Loucy (cell line): Measurements from ENCODE around the gene ARHGEF26.

Experiments used
- H2AFZ ChIP-seq: fragments of 200-600 bp; sonication (generic); 2 replicates; pipeline ENCODE4 v1.6.0; 2016; ENCODE audit warnings: antibody characterized with exemption, mild to moderate bottlenecking, low read length, moderate library complexity
- H3F3A ChIP-seq: fragments of 200-600 bp; 2 replicates; pipeline ENCODE4 v1.6.0; 2016; ENCODE audit warnings: antibody characterized with exemption, low read depth, mild to moderate bottlenecking
- H3K27me3 ChIP-seq: fragments of 200-600 bp; sonication (generic); 2 replicates; pipeline ENCODE4 v1.6.1; 2014; ENCODE audit warnings: low read length, mild to moderate bottlenecking; ENCODE audit not compliant: insufficient read depth, poor library complexity, severe bottlenecking
- H3K36me3 ChIP-seq: fragments of 200-600 bp; sonication (generic); 2 replicates; pipeline ENCODE4 v1.6.1; 2016; ENCODE audit warnings: low read length; ENCODE audit not compliant: insufficient read depth
- H3K4me1 ChIP-seq: fragments of 200-600 bp; sonication (generic); 2 replicates; pipeline ENCODE4 v1.5.1; 2014; ENCODE audit warnings: low read length, mild to moderate bottlenecking; ENCODE audit not compliant: insufficient read depth, poor library complexity, severe bottlenecking
- H3K4me2 ChIP-seq: fragments of 200-600 bp; sonication (generic); 2 replicates; pipeline ENCODE4 v1.6.0; 2014; ENCODE audit warnings: antibody characterized with exemption, low read length, low read depth, mild to moderate bottlenecking; ENCODE audit not compliant: poor library complexity, severe bottlenecking
- H3K4me3 ChIP-seq: fragments of 200-600 bp; sonication (generic); 2 replicates; pipeline ENCODE4 v1.5.1; 2014; ENCODE audit warnings: low read length, mild to moderate bottlenecking, mixed read lengths; ENCODE audit not compliant: poor library complexity, severe bottlenecking
- H3K79me2 ChIP-seq: fragments of 200-600 bp; sonication (generic); 2 replicates; pipeline ENCODE4 v1.6.1; 2014; ENCODE audit warnings: low read length; ENCODE audit not compliant: insufficient read depth
- H3K9ac ChIP-seq: fragments of 200-600 bp; sonication (generic); 2 replicates; pipeline ENCODE4 v1.6.0; 2014; ENCODE audit warnings: mild to moderate bottlenecking, low read depth, low read length, moderate library complexity; ENCODE audit not compliant: poor library complexity, severe bottlenecking
- H3K9me2 ChIP-seq: fragments of 200-600 bp; sonication (generic); replicated peaks from 2 replicates; pipeline ENCODE4 v1.6.1; 2016; ENCODE audit warnings: low read depth, low read length, mixed read lengths
- H3K9me3 ChIP-seq: fragments of 200-600 bp; sonication (generic); 2 replicates; pipeline ENCODE4 v1.6.1; 2014; ENCODE audit warnings: mild to moderate bottlenecking, antibody characterized with exemption, low read length, low read depth; ENCODE audit not compliant: insufficient read depth
- H4K20me1 ChIP-seq: fragments of 200-600 bp; sonication (generic); 2 replicates; pipeline ENCODE4 v1.6.0; 2014; ENCODE audit warnings: antibody characterized with exemption, low read length, mild to moderate bottlenecking; ENCODE audit not compliant: insufficient read depth, poor library complexity, severe bottlenecking
- CTCF ChIP-seq: fragments of 200-600 bp; sonication (generic); conservative IDR thresholded peaks from 2 replicates; pipeline ENCODE4 v1.5.1; 2014; ENCODE audit warnings: mild to moderate bottlenecking, antibody characterized with exemption, low read length
- EZH2phosphoT487 ChIP-seq: fragments of 200-600 bp; IDR thresholded peaks from 2 replicates; pipeline ENCODE4 v1.6.1; 2018; ENCODE audit warnings: antibody characterized with exemption, mild to moderate bottlenecking, moderate library complexity, borderline replicate concordance

The ARHGEF26 gene

GRCh38 chr3:154130540-154130939 is 9.3 kb downstream of the ARHGEF26 start:
- Histone ChIP-seq H3K4me1 (peaks cover 7% of the 10 kb centered on the region), H3K27me3 (no peaks in the 10 kb centered on the region), H3K9me2 (no peaks in the 10 kb centered on the region), H3K9ac (no peak overlapping the region), H3K36me3 (no peaks in the 10 kb centered on the region), H4K20me1 (no peaks in the 10 kb centered on the region), H2AFZ (no peak overlapping the region), H3K79me2 (no peaks in the 10 kb centered on the region), H3K4me2 (no peak overlapping the region), H3F3A (no peaks in the 10 kb centered on the region), H3K4me3 (no peak overlapping the region), H3K9me3 (no peaks in the 10 kb centered on the region)
- TF ChIP-seq CTCF (no peak), EZH2phosphoT487 (no peak)

- no peaks in the 10 kb centered on the region for H3K9me3 ChIP-seq
- H3K9ac ChIP-seq, result no peak overlapping the region
- no peaks in the 10 kb centered on the region for H3F3A ChIP-seq
- H3K9me2 ChIP-seq, result no peaks in the 10 kb centered on the region
- TF ChIP-seq EZH2phosphoT487 (no peak), CTCF (no peak)
- H3K4me2 ChIP-seq, result no peak overlapping the region
- H4K20me1 ChIP-seq, result no peaks in the 10 kb centered on the region
- H2AFZ ChIP-seq, result no peak overlapping the region
- no peaks in the 10 kb centered on the region for H3K36me3 ChIP-seq
- H3K79me2 ChIP-seq, result no peaks in the 10 kb centered on the region
- no peaks in the 10 kb centered on the region for H3K27me3 ChIP-seq
- H3K4me3 ChIP-seq, result no peak overlapping the region
- peaks cover 7% of the 10 kb centered on the region for H3K4me1 ChIP-seq
These were observed 10.6 kb downstream of the ARHGEF26 start for GRCh38 chr3:154131830-154132229.

- Histone ChIP-seq H3K9me3 (no peaks in the 10 kb centered on the region), H4K20me1 (no peaks in the 10 kb centered on the region), H3K9ac (no peak overlapping the region), H3K4me2 (peak overlapping the region; percentile 5), H3K79me2 (no peaks in the 10 kb centered on the region), H3K36me3 (no peaks in the 10 kb centered on the region), H3K9me2 (no peaks in the 10 kb centered on the region), H3K4me3 (no peak overlapping the region), H3F3A (no peaks in the 10 kb centered on the region), H2AFZ (peak overlapping the region; percentile 50), H3K4me1 (peaks cover 7% of the 10 kb centered on the region), H3K27me3 (no peaks in the 10 kb centered on the region)
- TF ChIP-seq EZH2phosphoT487, result no peak
- no peak for TF ChIP-seq CTCF
These were observed 11.7 kb downstream of the ARHGEF26 start for GRCh38 chr3:154132777-154133375.
